GM18951 (cell line): Measurements from ENCODE around the gene CARD10.

ENCODE experiments used
- POLR2A ChIP-seq: IDR thresholded peaks from 4 replicates; pipeline ENCODE4 v1.6.1; 2011; ENCODE audit warnings: mild to moderate bottlenecking; ENCODE audit not compliant: insufficient read length, insufficient read depth; ENCODE audit errors: extremely low read depth
- in situ Hi-C: fragments of 300-500 bp; cut with MboI; formaldehyde crosslinking; loops from one replicate; pipeline ENCODE4 v1.12.0; 2022; ENCODE audit warnings: low sequenced_read_pairs, mixed read lengths, inconsistent platforms; ENCODE audit not compliant: unreplicated experiment

CARD10 gene

GRCh38 chr22:37442537-37442936 lies 76.7 kb downstream of the CARD10 start:
- no peak for TF ChIP-seq POLR2A
- in situ Hi-C loops, result no loop called here

DNA sequence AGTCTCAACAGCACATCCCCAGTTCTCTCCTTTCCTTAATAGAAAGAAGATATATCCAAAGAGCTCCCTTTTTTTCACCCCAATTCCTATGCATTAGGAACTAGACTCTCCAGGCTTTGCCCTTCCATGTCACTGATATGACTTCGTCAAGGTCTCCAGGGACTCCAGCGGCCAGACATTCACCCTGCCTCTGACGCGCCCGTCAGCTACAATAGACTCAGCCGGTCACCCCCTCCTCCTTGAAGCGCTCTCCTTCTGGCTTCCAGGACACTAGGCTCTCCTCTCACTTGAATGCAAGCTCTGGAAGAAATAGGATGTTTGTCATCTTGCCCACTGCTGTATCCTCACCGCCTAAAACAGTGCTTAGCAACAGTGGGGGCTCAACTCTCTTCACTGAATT lies 77.1 kb downstream of the CARD10 start:
- in situ Hi-C loops, result no loop called here
- TF ChIP-seq POLR2A, result no peak

GRCh38 chr22:37440875-37441274 lies 78.3 kb downstream of the CARD10 start:
- TF ChIP-seq POLR2A, result no peak
- in situ Hi-C loops, result no loop called here
